ENCODE measurements around the gene DLST. TPM values are rescaled to one million over a fixed set of nuclear protein-coding genes. Genes with fewer than 3 reads are reported as not detected.

Gene DLST
- polyA plus RNA-seq, 2 of the 4 experiments (the other 2 are of a cell fraction), result 102 to 129 TPM

- Histone ChIP-seq H3K4me2 (no peak overlapping the region), H3K4me3 (no peak overlapping the region), H3K9me3 (no peaks in the 10 kb centered on the region), H3K4me1 (no peaks in the 10 kb centered on the region), H3K27ac (no peak overlapping the region)
- TF ChIP-seq ESRRA (IDR thresholded peaks at IDR 0.05; ENCODE audit: borderline replicate concordance, low read length) (no peak), ZSCAN20 (CRISPR knock-in tag; IDR thresholded peaks at IDR 0.05) (no peak), FOXS1 (CRISPR knock-in tag; IDR thresholded peaks at IDR 0.05) (no peak), ZNF302 (CRISPR knock-in tag; IDR thresholded peaks at IDR 0.05) (no peak), POLR2AphosphoS2 (conservative IDR thresholded peaks at IDR 0.05; ENCODE audit: low read length) (no peak)
- ChIA-PET POLR2A (no interaction called here), CTCF (interaction anchor here (1.5 kb wide), 2 partner anchors 7 to 18 kb away, joined by 5 read pairs; no protein-coding TSS in a partner anchor)
- ATAC-seq (no peak), DNase-seq (ENCODE audit: low read depth in 1 of 2, low spot score in 1 of 2) (no peak), FAIRE-seq (no peak)
Observed at GRCh38 chr14:74843653-74844052, 38.1 kb upstream of the DLST start.

GRCh38 chr14:74846168-74846567 lies 35.5 kb upstream of the DLST start:
- H3K4me2 ChIP-seq, result no peak overlapping the region
- 90% methylated on average over 3 of the region's 3 CpGs for WGBS (ENCODE audit: missing lambda C conversion rate)
- no peak for FAIRE-seq
- no peak for ATAC-seq
- TF ChIP-seq RNF2 (IDR thresholded peaks at IDR 0.05; ENCODE audit: borderline replicate concordance, low read depth) (no peak), ATOH8 (CRISPR knock-in tag; IDR thresholded peaks at IDR 0.05; ENCODE audit: low read depth) (no peak), BHLHE40 (IDR thresholded peaks at IDR 0.05; ENCODE audit: low read depth, low read length) (no peak), RAD21 (conservative IDR thresholded peaks at IDR 0.05 in 1 of 2, IDR thresholded peaks at IDR 0.05 in 1 of 2) (no peak), ZNF302 (CRISPR knock-in tag; IDR thresholded peaks at IDR 0.05) (no peak), EHMT2 (IDR thresholded peaks at IDR 0.05; ENCODE audit: low read depth) (no peak)
- POLR2A ChIA-PET, result no interaction called here
- no peak overlapping the region for H3K4me3 ChIP-seq
- H3K9me3 ChIP-seq, result no peaks in the 10 kb centered on the region
- no peak overlapping the region for H3K27ac ChIP-seq
- no peak for DNase-seq (ENCODE audit: low read depth in 1 of 2, low spot score in 1 of 2)
- CTCF ChIA-PET, result interaction anchor here (1.6 to 1.9 kb wide), 2 partner anchors 13 to 15 kb away, joined by 6 read pairs; no protein-coding TSS in a partner anchor
- no peaks in the 10 kb centered on the region for H3K4me1 ChIP-seq

- ChIA-PET POLR2A (no interaction called here), CTCF (interaction anchor here (1.1 to 5.8 kb wide), 5 partner anchors 12 to 241 kb away, joined by 3 to 49 read pairs (median 6); no protein-coding TSS in a partner anchor)
Observed at GRCh38 chr14:74846968-74847665, 34.6 kb upstream of the DLST start.

More at GRCh38 chr14:74846968-74847665, 34.6 kb upstream of the DLST start:
- no peak for DNase-seq (ENCODE audit: low read depth in 1 of 2, low spot score in 1 of 2)
- no peak for ATAC-seq
- H3K4me3 ChIP-seq, result no peak overlapping the region
- no peak for FAIRE-seq
- no peak overlapping the region for H3K4me2 ChIP-seq
- no peak overlapping the region for H3K27ac ChIP-seq
- TF ChIP-seq KDM5A (IDR thresholded peaks at IDR 0.05) (no peak), HMGXB4 (CRISPR knock-in tag; IDR thresholded peaks at IDR 0.05; ENCODE audit: borderline replicate concordance) (no peak), BHLHE40 (IDR thresholded peaks at IDR 0.05; ENCODE audit: low read depth, low read length) (no peak), JUNB (IDR thresholded peaks at IDR 0.05) (no peak), RAD21 (conservative IDR thresholded peaks at IDR 0.05 in 1 of 2, IDR thresholded peaks at IDR 0.05 in 1 of 2) (no peak), TP53 (CRISPR knock-in tag; IDR thresholded peaks at IDR 0.05) (no peak), RFX5 (IDR thresholded peaks at IDR 0.05) (no peak), CTCF (IDR thresholded peaks at IDR 0.05) (no peak), PBX3 (IDR thresholded peaks at IDR 0.05) (no peak), SMC3 (IDR thresholded peaks at IDR 0.05) (no peak), FOXS1 (CRISPR knock-in tag; IDR thresholded peaks at IDR 0.05) (no peak), HEYL (CRISPR knock-in tag; IDR thresholded peaks at IDR 0.05) (no peak), ZSCAN20 (CRISPR knock-in tag; IDR thresholded peaks at IDR 0.05) (no peak), RCOR1 (IDR thresholded peaks at IDR 0.05; ENCODE audit: low read depth, low read length) (no peak), ATOH8 (CRISPR knock-in tag; IDR thresholded peaks at IDR 0.05; ENCODE audit: low read depth) (no peak), HOXB5 (CRISPR knock-in tag; IDR thresholded peaks at IDR 0.05) (no peak), TFCP2L1 (CRISPR knock-in tag; IDR thresholded peaks at IDR 0.05) (no peak), HES2 (IDR thresholded peaks at IDR 0.05) (no peak), E2F6 (IDR thresholded peaks at IDR 0.05; ENCODE audit: borderline replicate concordance, low read depth) (no peak)
- H3K4me1 ChIP-seq, result no peaks in the 10 kb centered on the region
- 87% methylated on average over 1 of the region's 1 CpG for WGBS (ENCODE audit: missing lambda C conversion rate)
- H3K9me3 ChIP-seq, result no peaks in the 10 kb centered on the region
